Heart left ventricle (tissue), 16 donors: ENCODE data around the gene INO80. TPM values are rescaled to one million over a fixed set of nuclear protein-coding genes. Genes with fewer than 3 reads are reported as not detected.
"Not testable (repeated sequence)": the region's sequence is repeated elsewhere in the genome, so short reads cannot be mapped to it uniquely, and the experiment has no call there.

Experiments
- ATAC-seq, 4 donors: fragments of 200-7000 bp; cut with Tn5 transposase; one replicate each; pipeline ENCODE4 v1.9.1; 2020 to 2022; ENCODE audit warnings: moderate library complexity in 4 of 4, mild to moderate bottlenecking in 3 of 4, moderate number of reproducible peaks in 1 of 4
- DNase-seq, 5 donors: peaks; one replicate each; pipeline ENCODE4 v3.0.0-alpha.2; 2020
- H3K27ac ChIP-seq, 12 donors: fragments of 200-600 bp; sonication (generic) in 4 of 12; one replicate each; pipeline versions ENCODE4 v1.5.0 to v1.8.0; 2016 to 2022; ENCODE audit warnings: mild to moderate bottlenecking in 2 of 12
- H3K27me3 ChIP-seq, 9 donors: fragments of 200-600 bp; sonication (generic) in 2 of 9; one replicate each; pipeline versions ENCODE4 v1.5.1 to v1.8.0; 2016 to 2022; ENCODE audit warnings: mild to moderate bottlenecking in 3 of 9
- H3K36me3 ChIP-seq, 9 donors: fragments of 200-600 bp; sonication (generic) in 2 of 9; one replicate each; pipeline versions ENCODE4 v1.5.0 to v1.8.0; 2018 to 2022; ENCODE audit warnings: mild to moderate bottlenecking in 2 of 9
- H3K4me1 ChIP-seq, 12 donors: fragments of 200-600 bp; sonication (generic) in 4 of 12; one replicate each; pipeline versions ENCODE4 v1.5.0 to v1.8.0; 2016 to 2022; ENCODE audit warnings: mild to moderate bottlenecking in 3 of 12
- H3K4me3 ChIP-seq, 12 donors: fragments of 200-600 bp; sonication (generic) in 4 of 12; one replicate each; pipeline versions ENCODE4 v1.5.0 to v1.8.0; 2017 to 2022; ENCODE audit warnings: mild to moderate bottlenecking in 9 of 12, moderate library complexity in 4 of 12
- H3K9me3 ChIP-seq, 12 donors: fragments of 200-600 bp; sonication (generic) in 4 of 12; one replicate each; pipeline versions ENCODE4 v1.5.0 to v1.8.0; 2016 to 2022; ENCODE audit warnings: mild to moderate bottlenecking in 1 of 12
- CTCF ChIP-seq, 12 donors: fragments of 200-600 bp; sonication (generic) in 4 of 12; IDR thresholded peaks; one replicate each; pipeline versions ENCODE4 v1.5.0 to v1.8.0; 2018 to 2022; ENCODE audit warnings: antibody characterized with exemption in 12 of 12, mild to moderate bottlenecking in 5 of 12
- POLR2A ChIP-seq, 2 donors: fragments of 450-650 bp; IDR thresholded peaks; one replicate each; pipeline ENCODE4 v1.6.1; 2017; ENCODE audit warnings: antibody characterized with exemption in 2 of 2, mild to moderate bottlenecking in 2 of 2, moderate library complexity in 2 of 2
- WGBS, 4 donors: extraction: QIAGEN DNeasy Blood & Tissue Kit in 2 of 4; methylation state at CpG; one replicate each; pipeline versions ENCODE4 v1.1.5 to v1.1.7; 2013 to 2018; 5-methylcytosine and 5-hydroxymethylcytosine counted together
- intact Hi-C, 10 donors: fragments of 100-400 bp; cut with DNase I; formaldehyde crosslinking; loops; one replicate each; pipeline versions ENCODE4 v1.11.1 to v1.14.2; 2022
- polyA plus RNA-seq, 2 donors: library from polyadenylated mRNA; stranded (reverse); fragments of 200-250 nt; gene quantifications; one replicate each; pipeline ENCODE4 v1.2.3, GENCODE V29; 2013
- total RNA-seq, 9 donors: library from RNA; depleted of rRNA in 2 of 9; stranded (reverse); fragments of >200 nt in 2 of 9; fragmentation: NEBNext Ultra II Directional in 3 of 9; extraction: Animal tissue kit (Norgen Biotek cat#: 25700) in 3 of 9; gene quantifications; one replicate each; pipeline versions ENCODE4 v1.1.0 to v1.2.4, GENCODE V29; 2016 to 2023
- donor health status: ischemic (EF 13 %, LVEDD 7.1; RV severe dilation, severe dysfunction).
- donor health status: healthy with polysubstance abuse.
- donor health status: DM: no; HTN: yes; CAD: no.
- donor health status: DM: no; HTN: no; CAD: no.
- donor health status: ischemic (EF 25% LVEDD 6.9; RV normal size, moderate dysfunction).
- donor health status: ischemic (EF 25% LVEDD 5.7; RV mildly dilated, moderate dysfunction).
- donor health status: healthy.
- donor health status: DM: yes; HTN: yes; CAD: no.
- donor health status: ischemic (EF 35%, LVEDD 5.7; RV mildly dilated, moderate dysfunction).
- donor health status: nonischemic (EF 11% LVEDD 7.7; RV severe dilation, severe dysfunction).
- donor health status: DM: yes; HTN: yes; CAD: no.
- donor health status: PGD.
- donor health status: ischemic (EF 29% LVEDD 5.4; RV normal size, mild dysfunction).
- donor health status: nonischemic (EF 23%, LVEDD 6.1; RV moderate dilation, normal function).

The INO80 gene
- total and polyA plus RNA-seq, 11 donors, result 4.7 to 20.9 (median 12.6) TPM

DNA sequence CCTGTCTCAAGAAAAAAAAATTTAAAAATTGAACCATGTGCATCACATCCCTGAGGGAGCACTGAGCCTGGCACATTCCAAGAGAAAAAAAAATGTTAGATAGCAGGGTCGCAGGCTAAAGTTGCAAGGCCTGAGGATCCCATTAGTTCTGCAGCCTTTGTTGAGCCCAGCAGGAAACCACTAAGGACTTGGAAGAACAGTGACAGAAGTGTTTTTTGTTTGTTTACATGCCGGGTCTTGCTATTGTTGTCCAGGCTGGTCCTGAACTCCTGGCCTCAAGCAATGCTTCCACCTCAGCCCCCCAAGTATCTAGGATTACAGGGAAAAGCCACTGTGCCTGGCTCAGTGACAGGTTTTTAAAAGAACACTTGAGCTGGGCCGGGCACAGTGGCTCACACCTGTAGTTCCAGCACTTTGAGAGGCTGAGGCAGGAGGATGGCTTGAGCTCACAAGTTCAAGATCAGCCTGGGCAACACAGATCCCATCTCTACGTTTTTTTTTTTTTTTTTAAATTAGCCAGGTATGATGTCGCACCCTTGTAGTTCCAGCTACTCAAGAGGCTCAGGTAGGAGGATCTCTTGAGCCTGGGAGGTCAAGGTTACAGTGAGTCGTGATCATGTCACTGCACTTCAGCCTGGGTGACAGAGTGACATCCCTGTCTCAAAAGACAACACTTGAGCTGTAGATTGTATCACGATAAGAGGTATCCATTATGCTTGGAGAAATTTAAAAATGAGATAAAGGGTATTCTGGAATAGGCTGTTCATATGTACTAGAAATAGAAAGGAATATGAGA lies 147.6 kb downstream of the INO80 start:
- H3K27ac ChIP-seq, result no peak overlapping the region
- H3K4me1 ChIP-seq, result peaks cover 0 to 16% (median 2%) of the 10 kb centered on the region in 12 donors
- WGBS, 4 donors, result 70 to 73% (median 71%) methylated on average over 7 of the region's 7 CpGs
- intact Hi-C loops, result no loop called here
- no peaks in the 10 kb centered on the region for H3K9me3 ChIP-seq
- no peaks in the 10 kb centered on the region for H3K27me3 ChIP-seq
- no peak for DNase-seq
- ATAC-seq, result no peak
- H3K4me3 ChIP-seq, result no peak overlapping the region
- TF ChIP-seq CTCF (IDR thresholded peaks at IDR 0.05) (no peak), POLR2A (IDR thresholded peaks at IDR 0.05) (no peak)
- no peaks in the 10 kb centered on the region for H3K36me3 ChIP-seq

- intact Hi-C loops, result no loop called here
- no peak for ATAC-seq
- WGBS, 4 donors, result 83 to 86% (median 85%) methylated on average over 13 of the region's 13 CpGs
- H3K36me3 ChIP-seq, result no peaks in the 10 kb centered on the region
- no peak for TF ChIP-seq POLR2A (IDR thresholded peaks at IDR 0.05)
- TF ChIP-seq CTCF (IDR thresholded peaks at IDR 0.05), result no peak
- no peaks in the 10 kb centered on the region for H3K9me3 ChIP-seq
- no peak for DNase-seq
- H3K27me3 ChIP-seq, result no peaks in the 10 kb centered on the region
- no peak overlapping the region for H3K4me3 ChIP-seq
- H3K4me1 ChIP-seq, result peaks cover 0 to 16% (median 2%) of the 10 kb centered on the region in 12 donors
- no peak overlapping the region for H3K27ac ChIP-seq
Measured at GRCh38 chr15:40964634-40965033, 151.4 kb downstream of the INO80 start.

- Histone ChIP-seq H3K4me3 (no peak overlapping the region), H3K27me3 (no peaks in the 10 kb centered on the region), H3K27ac (no peak overlapping the region), H3K9me3 (no peaks in the 10 kb centered on the region), H3K4me1 (peaks cover 0 to 16% (median 2%) of the 10 kb centered on the region in 12 donors), H3K36me3 (no peaks in the 10 kb centered on the region)
- WGBS, 4 donors, result 79 to 90% (median 82%) methylated on average over 8 of the region's 8 CpGs
- TF ChIP-seq CTCF (IDR thresholded peaks at IDR 0.05) (no peak), POLR2A (IDR thresholded peaks at IDR 0.05) (no peak)
- ATAC-seq, result no peak
- peak in 1 of 5 donors; percentile 13 for DNase-seq
- intact Hi-C loops, result no loop called here
Measured at GRCh38 chr15:40964006-40964405, 152.1 kb downstream of the INO80 start.

GRCh38 chr15:40963201-40963600 lies 152.9 kb downstream of the INO80 start:
- peak in 1 of 5 donors; percentile 6 for DNase-seq
- 92 to 95% (median 94%) methylated on average over 12 of the region's 12 CpGs for WGBS, 4 donors
- no peak for ATAC-seq
- intact Hi-C loops, result no loop called here
- TF ChIP-seq CTCF (IDR thresholded peaks at IDR 0.05), result no peak
- H3K36me3 ChIP-seq, result no peaks in the 10 kb centered on the region
- no peak overlapping the region for H3K4me3 ChIP-seq
- H3K27ac ChIP-seq, result no peak overlapping the region
- H3K9me3 ChIP-seq, result no peaks in the 10 kb centered on the region
- no peaks in the 10 kb centered on the region for H3K27me3 ChIP-seq
- peaks cover 0 to 16% (median 3%) of the 10 kb centered on the region in 12 donors for H3K4me1 ChIP-seq

DNA sequence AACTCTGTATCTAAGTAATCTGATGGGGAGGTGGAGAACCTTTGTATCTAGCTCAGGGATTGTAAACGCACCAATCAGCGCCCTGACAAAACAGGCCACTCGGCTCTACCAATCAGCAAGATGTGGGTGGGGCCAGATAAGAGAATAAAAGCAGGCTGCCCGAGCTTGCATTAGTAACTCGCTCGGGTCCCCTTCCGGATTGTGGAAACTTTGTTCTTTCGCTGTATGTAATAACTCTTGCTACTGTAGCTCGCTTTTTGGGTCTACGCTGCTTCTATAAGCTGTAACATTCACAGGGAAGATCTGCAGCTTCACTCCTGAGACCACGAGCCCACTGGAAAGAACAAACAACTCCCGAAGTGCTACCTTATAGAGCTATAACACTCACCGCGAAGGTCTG lies 153.8 kb downstream of the INO80 start:
- H3K27me3 ChIP-seq, DNase-seq, ATAC-seq, H3K27ac ChIP-seq, H3K36me3 ChIP-seq, H3K9me3 ChIP-seq, intact Hi-C loops, H3K4me3 ChIP-seq: not testable (repeated sequence)
- 95 to 97% (median 96%) methylated on average over 14 of the region's 14 CpGs for WGBS, 4 donors
- peaks cover 0 to 18% (median 5%) of the 10 kb centered on the region in 12 donors for H3K4me1 ChIP-seq

GRCh38 chr15:40961740-40962139 lies 154.3 kb downstream of the INO80 start:
- DNase-seq, H3K27me3 ChIP-seq, H3K27ac ChIP-seq, H3K9me3 ChIP-seq, ATAC-seq, H3K36me3 ChIP-seq, intact Hi-C loops, H3K4me3 ChIP-seq: not testable (repeated sequence)
- H3K4me1 ChIP-seq, result peaks cover 0 to 20% (median 8%) of the 10 kb centered on the region in 12 donors
- WGBS, 4 donors, result 93 to 100% (median 94%) methylated on average over 9 to 25 of the region's 25 CpGs
